Uterus (tissue), 2 donors: ENCODE data around the gene BDNF.

ENCODE experiments used
- POLR2A ChIP-seq, 2 donors: fragments of 450-650 bp; IDR thresholded peaks; one replicate each; pipeline ENCODE4 v1.6.1; 2016; ENCODE audit warnings: antibody characterized with exemption in 2 of 2, mild to moderate bottlenecking in 1 of 2, moderate library complexity in 1 of 2
- TF ChIP-seq, protein P1 (sequence below), 4 experiments: fragments of 200-600 bp in 2 of 4; fragments of 450-650 bp in 2 of 4; sonication (generic) in 2 of 4; IDR thresholded peaks; one replicate each; pipeline ENCODE4 v1.5.1; 2016 to 2019; ENCODE audit warnings: antibody characterized with exemption in 4 of 4, mild to moderate bottlenecking in 2 of 4, moderate library complexity in 1 of 4

DNA sequence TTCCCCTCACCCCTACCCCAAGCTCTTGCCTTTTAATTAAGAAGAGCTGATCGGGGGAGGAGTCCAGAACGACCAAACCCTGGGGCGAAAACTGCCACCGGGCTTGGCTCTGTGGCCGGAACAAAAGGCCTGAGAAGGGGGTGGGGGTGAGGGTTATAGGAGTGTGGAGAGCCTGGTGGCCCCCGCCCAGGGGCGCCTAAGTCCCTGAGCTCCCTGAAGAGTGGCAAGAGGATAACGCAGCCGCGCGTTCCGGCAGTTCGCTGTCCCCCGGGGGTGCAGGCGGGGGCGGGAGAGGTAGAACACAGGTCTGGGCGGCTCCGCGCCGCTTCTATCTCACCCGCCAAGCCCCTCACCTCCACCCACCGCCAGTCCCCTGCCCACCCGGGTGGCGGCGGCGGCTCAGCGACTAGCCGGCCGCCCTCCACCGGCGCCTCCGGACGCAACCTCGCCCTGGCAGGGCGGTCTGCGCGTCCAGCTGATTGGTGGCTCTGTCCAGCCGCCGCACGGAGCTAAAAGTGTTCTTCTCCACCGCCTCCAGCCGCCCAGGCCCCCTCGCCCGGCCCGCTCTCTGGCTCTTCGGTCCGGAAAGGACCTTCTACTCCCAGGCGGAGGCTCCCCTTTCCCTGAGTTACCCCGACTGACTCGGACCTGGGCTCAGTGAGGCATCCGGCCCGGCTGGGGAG lies 18.7 kb upstream of the BDNF start:
- TF ChIP-seq POLR2A (IDR thresholded peaks at IDR 0.05): no peak
- TF ChIP-seq, protein P1, sequence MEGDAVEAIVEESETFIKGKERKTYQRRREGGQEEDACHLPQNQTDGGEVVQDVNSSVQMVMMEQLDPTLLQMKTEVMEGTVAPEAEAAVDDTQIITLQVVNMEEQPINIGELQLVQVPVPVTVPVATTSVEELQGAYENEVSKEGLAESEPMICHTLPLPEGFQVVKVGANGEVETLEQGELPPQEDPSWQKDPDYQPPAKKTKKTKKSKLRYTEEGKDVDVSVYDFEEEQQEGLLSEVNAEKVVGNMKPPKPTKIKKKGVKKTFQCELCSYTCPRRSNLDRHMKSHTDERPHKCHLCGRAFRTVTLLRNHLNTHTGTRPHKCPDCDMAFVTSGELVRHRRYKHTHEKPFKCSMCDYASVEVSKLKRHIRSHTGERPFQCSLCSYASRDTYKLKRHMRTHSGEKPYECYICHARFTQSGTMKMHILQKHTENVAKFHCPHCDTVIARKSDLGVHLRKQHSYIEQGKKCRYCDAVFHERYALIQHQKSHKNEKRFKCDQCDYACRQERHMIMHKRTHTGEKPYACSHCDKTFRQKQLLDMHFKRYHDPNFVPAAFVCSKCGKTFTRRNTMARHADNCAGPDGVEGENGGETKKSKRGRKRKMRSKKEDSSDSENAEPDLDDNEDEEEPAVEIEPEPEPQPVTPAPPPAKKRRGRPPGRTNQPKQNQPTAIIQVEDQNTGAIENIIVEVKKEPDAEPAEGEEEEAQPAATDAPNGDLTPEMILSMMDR (IDR thresholded peaks at IDR 0.05): no peak
